Endothelial cell of umbilical vein (primary cell): Measurements from ENCODE around the gene NCAPG2. TPM values are rescaled to one million over a fixed set of nuclear protein-coding genes. Genes with fewer than 3 reads are reported as not detected.

Experiments used
- BruUV-seq: library from RNA; stranded (reverse); fragments of 400-500 nt; replicated peaks from 2 replicates; lab custom pipeline; 2021; lab: Mats Ljungman, UMichigan
- CTCF ChIA-PET: fragments of 300-600, 350-600 bp; sonication (Branson Sonifier 250); formaldehyde crosslinking; loops from one replicate; lab custom pipeline; 2021; ENCODE audit warnings: antibody characterized with exemption, inconsistent platforms; lab: Charles Lee
- POLR2A ChIA-PET: fragments of 300-600, 350-600 bp; sonication (Branson Sonifier 250); formaldehyde crosslinking; loops from one replicate; lab custom pipeline; 2021; ENCODE audit warnings: antibody characterized with exemption, inconsistent platforms; lab: Charles Lee
- DNase-seq: peaks from one replicate; pipeline ENCODE4 v3.0.0-alpha.2; 2011; ENCODE audit warnings: low read depth, low spot score
- FAIRE-seq: peaks from 2 replicates; lab custom pipeline; 2011; peaks lifted over from hg19 to GRCh38; lab: Jason Lieb, UNC
- H2AFZ ChIP-seq: 2 replicates; pipeline ENCODE4 v1.6.0; 2012; ENCODE audit warnings: low read depth, low read length, control low read depth, inconsistent platforms
- H3K27ac ChIP-seq: 2 replicates; pipeline ENCODE4 v1.5.1; 2011; ENCODE audit warnings: low read depth, mild to moderate bottlenecking, control low read depth, low read length, moderate library complexity; ENCODE audit not compliant: insufficient read depth
- H3K27me3 ChIP-seq, 2 experiments: 2 replicates each; pipeline versions ENCODE4 v1.6.0 to v1.6.1; 2011; ENCODE audit warnings: low read length in 2 of 2, mixed read lengths in 1 of 2; ENCODE audit not compliant: control insufficient read depth in 2 of 2, insufficient read depth in 2 of 2
- H3K36me3 ChIP-seq, 2 experiments: 2 replicates in 1 of 2; 3 replicates in 1 of 2; pipeline ENCODE4 v1.5.1; 2011; ENCODE audit warnings: low read length in 2 of 2, mild to moderate bottlenecking in 1 of 2, moderate library complexity in 1 of 2; ENCODE audit not compliant: control insufficient read depth in 2 of 2, insufficient read depth in 2 of 2; ENCODE audit errors: extremely low read depth in 1 of 2
- H3K4me1 ChIP-seq: 3 replicates; pipeline ENCODE4 v1.5.1; 2011; ENCODE audit warnings: mild to moderate bottlenecking, low read length; ENCODE audit not compliant: control insufficient read depth, insufficient read depth; ENCODE audit errors: extremely low read depth
- H3K4me2 ChIP-seq: 2 replicates; pipeline ENCODE4 v1.6.1; 2011; ENCODE audit warnings: low read length, control low read depth, mixed read lengths; ENCODE audit not compliant: insufficient read depth
- H3K4me3 ChIP-seq, 3 experiments: fragments of 200-600 bp in 1 of 3; sonication (generic), shearing (Covaris generic) in 1 of 3; replicated peaks in 1 of 3; 2 replicates each; pipeline ENCODE4 v1.5.1; 2011 to 2016; ENCODE audit warnings: control low read depth in 3 of 3, low read length in 3 of 3, mild to moderate bottlenecking in 2 of 3, inconsistent platforms in 1 of 3, low read depth in 1 of 3, moderate library complexity in 1 of 3; ENCODE audit not compliant: insufficient read depth in 1 of 3
- H3K79me2 ChIP-seq: 2 replicates; pipeline ENCODE4 v1.6.0; 2012; ENCODE audit warnings: low read length, inconsistent platforms; ENCODE audit not compliant: control insufficient read depth, insufficient read depth
- H3K9ac ChIP-seq: replicated peaks from 2 replicates; pipeline ENCODE3; 2011; ENCODE audit warnings: low read length, control low read depth; ENCODE audit not compliant: insufficient read depth; ENCODE audit errors: extremely low read depth
- H3K9me1 ChIP-seq: replicated peaks from 3 replicates; pipeline ENCODE4 v1.6.0; 2011; ENCODE audit warnings: mild to moderate bottlenecking, low read length; ENCODE audit not compliant: control insufficient read depth, insufficient read depth; ENCODE audit errors: extremely low read depth
- H3K9me3 ChIP-seq: replicated peaks from 2 replicates; pipeline ENCODE4 v1.5.1; 2012; ENCODE audit warnings: low read length, inconsistent platforms; ENCODE audit not compliant: control insufficient read depth, insufficient read depth
- H4K20me1 ChIP-seq: replicated peaks from 2 replicates; pipeline ENCODE3; 2011; ENCODE audit warnings: mild to moderate bottlenecking, low read length; ENCODE audit not compliant: control insufficient read depth, insufficient read depth; ENCODE audit errors: extremely low read depth
- EZH2 ChIP-seq: IDR thresholded peaks from 2 replicates; pipeline ENCODE4 v1.6.1; 2012; ENCODE audit warnings: borderline replicate concordance, low read depth, mild to moderate bottlenecking, moderate library complexity, low read length, inconsistent platforms; ENCODE audit not compliant: severe bottlenecking
- FOS ChIP-seq: IDR thresholded peaks from 2 replicates; pipeline ENCODE4 v1.6.1; 2011; ENCODE audit warnings: mild to moderate bottlenecking, low read length, moderate library complexity, borderline replicate concordance; ENCODE audit not compliant: insufficient read depth
- GATA2 ChIP-seq: IDR thresholded peaks from 2 replicates; pipeline ENCODE4 v1.7.0; 2011; ENCODE audit warnings: low read depth, mild to moderate bottlenecking, moderate library complexity, mixed read lengths, low read length; ENCODE audit not compliant: insufficient read length, insufficient read depth
- JUN ChIP-seq: IDR thresholded peaks from 2 replicates; pipeline ENCODE4 v1.6.1; 2011; ENCODE audit warnings: borderline replicate concordance, low read depth; ENCODE audit not compliant: insufficient read length, insufficient read depth
- MYC ChIP-seq: IDR thresholded peaks from one replicate; pipeline ENCODE4 v1.6.1; 2011; ENCODE audit warnings: mild to moderate bottlenecking, low read depth, low read length
- POLR2A ChIP-seq: IDR thresholded peaks from 2 replicates; pipeline ENCODE4 v1.6.1; 2012; ENCODE audit warnings: low read depth, mild to moderate bottlenecking, control low read depth, low read length
- POLR2AphosphoS5 ChIP-seq: IDR thresholded peaks from 2 replicates; pipeline ENCODE4 v1.6.1; 2012; ENCODE audit warnings: low read depth, mild to moderate bottlenecking, control low read depth, low read length, moderate library complexity; ENCODE audit not compliant: insufficient read depth
- dilution Hi-C: fragments of 300-500 bp; cut with MboI; formaldehyde crosslinking; loops from one replicate; pipeline ENCODE4 v1.15.0; 2019; ENCODE audit warnings: low sequenced_read_pairs; ENCODE audit not compliant: extremely low pct_ligation_motif_present
- intact Hi-C: fragments of 100-400 bp; cut with micrococcal nuclease; formaldehyde crosslinking; loops from one replicate; pipeline ENCODE4 v1.10.0; 2022
- polyA plus RNA-seq, 4 experiments: library from polyadenylated mRNA; depleted of rRNA in 3 of 4; stranded (reverse) in 3 of 4; unstranded in 1 of 4; fragments of >200 nt; gene quantifications; 2 replicates each; pipeline versions ENCODE4 v1.2.1 to v1.2.3, GENCODE V29; 2011 to 2012; ENCODE audit warnings: missing spikeins in 1 of 4
- total RNA-seq: library from RNA; stranded (reverse); gene quantifications from 2 replicates; pipeline ENCODE4 v1.2.3, GENCODE V29; 2021
- TF ChIP-seq, protein P1 (sequence below): IDR thresholded peaks from 2 replicates; pipeline ENCODE4 v1.6.1; 2011; ENCODE audit not compliant: insufficient read depth, insufficient read length
- TF ChIP-seq, protein P2 (sequence below), 2 donors: IDR thresholded peaks; 1 replicate in 1 of 2; 2 replicates in 1 of 2; pipeline ENCODE4 v1.5.1; 2011; ENCODE audit warnings: low read length in 2 of 2, mild to moderate bottlenecking in 2 of 2, moderate library complexity in 2 of 2, control low read depth in 1 of 2, inconsistent platforms in 1 of 2, low read depth in 1 of 2; ENCODE audit not compliant: insufficient read depth in 1 of 2; ENCODE audit errors: extremely low read depth in 1 of 2

Gene NCAPG2
- total and polyA plus RNA-seq, 2 donors (not counting 3 experiments of a cell fraction or from before 2014, with no cell fraction given), result 19.2 to 62.3 TPM

DNA sequence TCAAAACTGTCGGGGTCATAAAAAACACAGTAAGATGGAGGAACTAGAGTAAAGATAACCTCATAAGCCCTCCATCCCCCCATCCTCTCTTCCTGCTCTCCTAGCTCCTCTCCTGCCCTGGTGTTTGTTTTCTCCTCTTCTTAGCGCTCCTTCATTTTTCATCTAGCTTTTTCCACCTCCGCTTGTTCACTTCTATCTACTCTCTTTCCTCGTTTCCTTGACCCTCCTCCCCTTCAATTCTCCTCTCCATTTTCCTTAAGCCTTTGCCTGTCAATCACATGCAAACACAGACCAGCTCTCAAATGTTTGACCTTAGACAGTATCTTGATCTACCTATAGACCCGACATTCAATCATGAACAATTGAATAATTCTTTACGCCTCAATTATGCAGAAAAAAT is 10.0 kb downstream of the NCAPG2 start:
- TF ChIP-seq POLR2AphosphoS5, result no peak
- no peak for TF ChIP-seq EZH2
- TF ChIP-seq MYC, result no peak
- no peak for TF ChIP-seq JUN
- TF ChIP-seq, protein P1, sequence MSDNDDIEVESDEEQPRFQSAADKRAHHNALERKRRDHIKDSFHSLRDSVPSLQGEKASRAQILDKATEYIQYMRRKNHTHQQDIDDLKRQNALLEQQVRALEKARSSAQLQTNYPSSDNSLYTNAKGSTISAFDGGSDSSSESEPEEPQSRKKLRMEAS, result no peak
- no peak for TF ChIP-seq GATA2
- no peak for TF ChIP-seq POLR2A
- no peak for TF ChIP-seq FOS
- TF ChIP-seq, protein P2, sequence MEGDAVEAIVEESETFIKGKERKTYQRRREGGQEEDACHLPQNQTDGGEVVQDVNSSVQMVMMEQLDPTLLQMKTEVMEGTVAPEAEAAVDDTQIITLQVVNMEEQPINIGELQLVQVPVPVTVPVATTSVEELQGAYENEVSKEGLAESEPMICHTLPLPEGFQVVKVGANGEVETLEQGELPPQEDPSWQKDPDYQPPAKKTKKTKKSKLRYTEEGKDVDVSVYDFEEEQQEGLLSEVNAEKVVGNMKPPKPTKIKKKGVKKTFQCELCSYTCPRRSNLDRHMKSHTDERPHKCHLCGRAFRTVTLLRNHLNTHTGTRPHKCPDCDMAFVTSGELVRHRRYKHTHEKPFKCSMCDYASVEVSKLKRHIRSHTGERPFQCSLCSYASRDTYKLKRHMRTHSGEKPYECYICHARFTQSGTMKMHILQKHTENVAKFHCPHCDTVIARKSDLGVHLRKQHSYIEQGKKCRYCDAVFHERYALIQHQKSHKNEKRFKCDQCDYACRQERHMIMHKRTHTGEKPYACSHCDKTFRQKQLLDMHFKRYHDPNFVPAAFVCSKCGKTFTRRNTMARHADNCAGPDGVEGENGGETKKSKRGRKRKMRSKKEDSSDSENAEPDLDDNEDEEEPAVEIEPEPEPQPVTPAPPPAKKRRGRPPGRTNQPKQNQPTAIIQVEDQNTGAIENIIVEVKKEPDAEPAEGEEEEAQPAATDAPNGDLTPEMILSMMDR (IDR thresholded peaks at IDR 0.05; ENCODE audit: extremely low read depth in 1 of 2, insufficient read depth in 1 of 2, low read depth in 1 of 2, low read length in 2 of 2), result no peak
- H4K20me1 ChIP-seq, result no peaks in the 10 kb centered on the region
- intact Hi-C loops (no loop called here), dilution Hi-C loops (no loop called here)
- H3K4me2 ChIP-seq, result no peak overlapping the region
- no peak overlapping the region for H3K27ac ChIP-seq
- no peaks in the 10 kb centered on the region for H3K36me3 ChIP-seq
- DNase-seq (no peak), FAIRE-seq (no peak)
- H3K9me1 ChIP-seq, result no peaks in the 10 kb centered on the region
- POLR2A ChIA-PET, result no interaction called here
- CTCF ChIA-PET, result interaction anchor here (0.7 to 8.0 kb wide), 3 partner anchors 47 to 283 kb away, joined by 3 to 291 read pairs (median 39); no protein-coding TSS in a partner anchor
- no peak overlapping the region for H3K9ac ChIP-seq
- no peak overlapping the region for H3K4me3 ChIP-seq
- no TSS peak for BruUV-seq
- H3K27me3 ChIP-seq, result no peaks in the 10 kb centered on the region
- peaks cover 6% of the 10 kb centered on the region for H3K4me1 ChIP-seq
- peaks cover 45% of the 10 kb centered on the region for H3K79me2 ChIP-seq
- no peak overlapping the region for H2AFZ ChIP-seq
- H3K9me3 ChIP-seq, result no peaks in the 10 kb centered on the region
